GM12872 (cell line): ENCODE data around the gene ASB9.

ENCODE experiments used
- TF ChIP-seq, protein P1 (sequence below): IDR thresholded peaks from 3 replicates; pipeline ENCODE4 v1.5.1; 2011; ENCODE audit warnings: low read depth, mild to moderate bottlenecking, low read length, moderate library complexity; ENCODE audit not compliant: insufficient read depth

Gene ASB9

DNA sequence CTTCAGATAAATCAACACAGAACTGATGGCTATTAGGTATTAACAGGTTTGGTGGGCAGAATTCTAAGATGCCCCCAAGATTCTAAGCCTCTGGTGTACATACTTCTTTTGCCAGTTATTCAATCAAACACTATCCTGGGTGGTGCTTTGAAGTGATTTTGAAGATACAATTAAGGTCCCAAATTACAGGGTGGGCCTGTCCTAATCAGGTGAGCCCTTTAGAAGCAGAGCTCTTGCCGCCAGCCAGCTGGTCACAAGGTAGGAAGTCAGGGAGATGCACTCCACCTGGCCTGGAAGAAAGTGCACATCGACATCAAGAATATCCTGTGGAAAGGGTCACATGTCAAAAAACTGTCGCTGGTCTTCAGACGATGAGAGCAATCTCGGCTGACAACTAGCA lies 29.5 kb downstream of the ASB9 start:
- TF ChIP-seq, protein P1, sequence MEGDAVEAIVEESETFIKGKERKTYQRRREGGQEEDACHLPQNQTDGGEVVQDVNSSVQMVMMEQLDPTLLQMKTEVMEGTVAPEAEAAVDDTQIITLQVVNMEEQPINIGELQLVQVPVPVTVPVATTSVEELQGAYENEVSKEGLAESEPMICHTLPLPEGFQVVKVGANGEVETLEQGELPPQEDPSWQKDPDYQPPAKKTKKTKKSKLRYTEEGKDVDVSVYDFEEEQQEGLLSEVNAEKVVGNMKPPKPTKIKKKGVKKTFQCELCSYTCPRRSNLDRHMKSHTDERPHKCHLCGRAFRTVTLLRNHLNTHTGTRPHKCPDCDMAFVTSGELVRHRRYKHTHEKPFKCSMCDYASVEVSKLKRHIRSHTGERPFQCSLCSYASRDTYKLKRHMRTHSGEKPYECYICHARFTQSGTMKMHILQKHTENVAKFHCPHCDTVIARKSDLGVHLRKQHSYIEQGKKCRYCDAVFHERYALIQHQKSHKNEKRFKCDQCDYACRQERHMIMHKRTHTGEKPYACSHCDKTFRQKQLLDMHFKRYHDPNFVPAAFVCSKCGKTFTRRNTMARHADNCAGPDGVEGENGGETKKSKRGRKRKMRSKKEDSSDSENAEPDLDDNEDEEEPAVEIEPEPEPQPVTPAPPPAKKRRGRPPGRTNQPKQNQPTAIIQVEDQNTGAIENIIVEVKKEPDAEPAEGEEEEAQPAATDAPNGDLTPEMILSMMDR = no peak

DNA sequence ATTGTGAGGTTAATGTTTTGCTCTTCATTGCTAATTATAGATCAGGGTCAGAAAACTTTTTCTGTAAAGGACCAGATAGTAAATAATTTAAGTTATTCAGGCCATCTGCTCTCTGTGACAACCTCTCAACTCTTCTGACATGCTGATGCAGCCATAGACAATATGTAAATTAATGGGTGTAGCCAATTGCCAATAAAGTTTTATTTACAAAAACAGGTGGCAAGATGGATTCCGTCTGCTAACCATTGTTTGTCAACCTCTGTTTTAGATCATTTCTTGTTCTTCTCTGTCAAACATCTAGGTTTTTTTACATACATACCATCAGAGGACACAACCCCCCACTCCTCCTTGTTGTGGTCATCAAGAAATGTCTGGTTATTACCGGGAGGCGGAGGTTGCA lies 33.7 kb downstream of the ASB9 start:
- TF ChIP-seq, protein P1 = no peak

GRCh38 chrX:15235001-15235400 lies 34.9 kb downstream of the ASB9 start:
- TF ChIP-seq, protein P1 = no peak

- TF ChIP-seq, protein P1 = no peak
These were observed 36.4 kb downstream of the ASB9 start for GRCh38 chrX:15233416-15234015.

DNA sequence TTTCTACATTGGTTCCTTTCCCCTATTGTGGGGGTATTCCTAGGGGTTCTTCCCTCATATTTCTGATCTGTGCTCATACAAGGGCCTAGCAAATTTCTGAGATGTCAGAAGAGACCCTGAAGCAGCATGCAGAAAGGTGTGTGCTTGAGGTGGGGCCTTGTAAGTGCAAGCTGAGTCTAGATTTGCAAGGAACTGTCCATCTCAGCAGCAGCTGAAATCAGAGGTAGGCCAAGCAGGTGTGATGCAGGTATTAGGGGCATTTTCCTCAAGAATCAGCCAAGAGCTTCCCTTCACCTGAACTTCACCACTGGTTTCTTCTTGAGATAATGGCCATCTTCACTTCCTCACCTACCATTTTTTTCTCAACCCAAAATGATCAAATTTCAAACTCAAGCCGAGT lies 45.1 kb downstream of the ASB9 start:
- TF ChIP-seq, protein P1 = no peak

DNA sequence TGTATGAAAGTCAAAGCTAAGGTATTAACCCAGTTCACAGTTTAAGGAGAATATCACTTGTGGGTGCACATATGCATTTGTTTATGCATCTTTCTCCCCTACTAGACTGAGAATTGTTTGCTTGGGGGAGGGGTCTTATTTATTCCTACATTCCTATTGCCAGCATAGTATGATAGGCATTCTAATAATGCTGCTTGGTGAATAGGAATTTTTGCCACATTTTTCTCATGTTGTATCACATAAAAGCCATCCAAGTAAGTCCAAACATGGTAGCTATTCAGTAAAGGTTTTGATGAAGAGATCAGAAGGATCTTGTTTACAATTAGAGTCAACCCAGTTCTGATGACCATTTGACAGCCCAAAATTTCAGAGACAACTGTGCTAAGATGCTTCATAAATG lies 48.6 kb downstream of the ASB9 start:
- TF ChIP-seq, protein P1 = no peak

DNA sequence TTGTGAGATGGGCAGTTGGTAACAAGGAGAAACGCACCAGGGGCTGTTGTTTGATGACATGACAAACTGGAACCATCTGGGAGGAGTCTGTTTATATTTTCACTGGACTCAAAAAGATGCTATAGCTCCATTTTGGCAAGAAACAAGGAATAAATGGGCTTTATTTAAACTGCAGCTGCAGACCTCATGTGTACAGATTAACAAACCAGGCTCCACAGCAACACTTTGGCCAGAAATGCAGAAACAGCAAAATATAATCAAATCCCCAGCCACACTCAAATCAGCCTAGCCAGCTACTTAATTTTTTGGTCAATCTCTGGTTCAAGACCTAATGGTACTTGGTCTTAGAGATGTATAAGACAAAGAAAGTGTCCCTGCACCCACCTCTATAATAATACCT lies 52.7 kb downstream of the ASB9 start:
- TF ChIP-seq, protein P1 = no peak
